WTC11 (cell line): ENCODE data around the gene PLD1. TPM values are rescaled to one million over a fixed set of nuclear protein-coding genes. Genes with fewer than 3 reads are reported as not detected.

Experiments used
- ATAC-seq: fragments of 200-7000 bp; cut with Tn5 transposase; 2 replicates; pipeline ENCODE4 v1.10.0; 2021; ENCODE audit warnings: mild to moderate bottlenecking, moderate library complexity
- CTCF ChIA-PET: fragments of 300-600 bp; sonication (Branson Sonifier 250); formaldehyde crosslinking; loops from one replicate; lab custom pipeline; 2021; ENCODE audit warnings: antibody characterized with exemption; lab: Charles Lee
- POLR2A ChIA-PET: fragments of 350-600 bp; sonication (Branson Sonifier 250); formaldehyde crosslinking; loops from one replicate; lab custom pipeline; 2021; ENCODE audit warnings: antibody characterized with exemption; lab: Charles Lee
- DNase-seq: peaks from one replicate; pipeline ENCODE4 v3.0.0; 2021; ENCODE audit warnings: low spot score
- H3K27ac Mint-ChIP-seq: 2 replicates; pipeline ENCODE4 v1.8.0; 2021; ENCODE audit warnings: mixed read lengths
- H3K27me3 Mint-ChIP-seq: 2 replicates; pipeline ENCODE4 v1.8.0; 2021; ENCODE audit warnings: low read depth, mild to moderate bottlenecking, moderate library complexity, mixed read lengths
- H3K36me3 Mint-ChIP-seq: 2 replicates; pipeline ENCODE4 v1.8.0; 2021; ENCODE audit warnings: mixed read lengths
- H3K4me1 Mint-ChIP-seq: 2 replicates; pipeline ENCODE4 v1.8.0; 2022; ENCODE audit warnings: mixed read lengths
- H3K4me3 Mint-ChIP-seq: 2 replicates; pipeline ENCODE4 v1.8.0; 2021; ENCODE audit warnings: mild to moderate bottlenecking, moderate library complexity, mixed read lengths
- H3K9me3 Mint-ChIP-seq: 2 replicates; pipeline ENCODE4 v1.8.0; 2021; ENCODE audit warnings: mixed read lengths
- ESRRA ChIP-seq: sonication (generic); formaldehyde crosslinking; IDR thresholded peaks from 2 replicates; pipeline ENCODE4 v1.8.1; 2022; ENCODE audit warnings: mild to moderate bottlenecking, missing genetic modification reagents, borderline replicate concordance
- FOXJ3 ChIP-seq: sonication (generic); formaldehyde crosslinking; IDR thresholded peaks from 2 replicates; pipeline ENCODE4 v1.9.0; 2021; ENCODE audit warnings: missing genetic modification reagents, mild to moderate bottlenecking, borderline replicate concordance
- FOXP1 ChIP-seq: sonication (generic); formaldehyde crosslinking; IDR thresholded peaks from 2 replicates; pipeline ENCODE4 v1.8.0; 2022; ENCODE audit warnings: missing genetic modification reagents, mild to moderate bottlenecking, moderate library complexity, borderline replicate concordance
- GTF2I ChIP-seq: fragments of 250-450 bp; sonication (Bioruptor Pico); conservative IDR thresholded peaks from 2 replicates; pipeline ENCODE4 v1.4.0; 2021; ENCODE audit warnings: mild to moderate bottlenecking
- JAZF1 ChIP-seq: fragments of 250-450 bp; sonication (Bioruptor Pico); IDR thresholded peaks from 2 replicates; pipeline ENCODE4 v1.9.0; 2021; ENCODE audit warnings: moderate library complexity, mild to moderate bottlenecking, inconsistent platforms
- JUN ChIP-seq: sonication (generic); formaldehyde crosslinking; IDR thresholded peaks from 2 replicates; pipeline ENCODE4 v1.8.0; 2023; ENCODE audit warnings: mild to moderate bottlenecking, missing genetic modification reagents
- NR3C1 ChIP-seq: sonication (generic); formaldehyde crosslinking; conservative IDR thresholded peaks from 2 replicates; pipeline ENCODE4 v1.8.1; 2023; ENCODE audit warnings: low read depth, mild to moderate bottlenecking, missing genetic modification reagents
- SMAD4 ChIP-seq: sonication (generic); formaldehyde crosslinking; IDR thresholded peaks from 2 replicates; pipeline ENCODE4 v1.8.0; 2022; ENCODE audit warnings: mild to moderate bottlenecking, missing genetic modification reagents
- ZBTB21 ChIP-seq: sonication (generic); formaldehyde crosslinking; IDR thresholded peaks from 2 replicates; pipeline ENCODE4 v1.8.1; 2023; ENCODE audit warnings: mild to moderate bottlenecking, missing genetic modification reagents, borderline replicate concordance
- ZNF121 ChIP-seq: sonication (generic); formaldehyde crosslinking; IDR thresholded peaks from 2 replicates; pipeline ENCODE4 v1.8.0; 2023; ENCODE audit warnings: missing genetic modification reagents
- total RNA-seq: library from RNA; stranded (reverse); gene quantifications from 3 replicates; pipeline ENCODE4 v1.2.3, GENCODE V29; 2021
- TF ChIP-seq, protein P1 (sequence below): sonication (generic); formaldehyde crosslinking; IDR thresholded peaks from 2 replicates; pipeline ENCODE4 v1.8.1; 2022; ENCODE audit warnings: mild to moderate bottlenecking, moderate library complexity, missing genetic modification reagents
- TF ChIP-seq, protein P2 (sequence below): fragments of 250-450 bp; sonication (Bioruptor Pico); IDR thresholded peaks from 2 replicates; pipeline ENCODE4 v1.9.0; 2021; ENCODE audit warnings: mild to moderate bottlenecking, borderline replicate concordance
- TF ChIP-seq, protein P3 (sequence below): fragments of 250-450 bp; sonication (Bioruptor Pico); IDR thresholded peaks from 2 replicates; pipeline ENCODE4 v1.9.0; 2021; ENCODE audit warnings: mild to moderate bottlenecking
- TF ChIP-seq, protein P4 (sequence below): sonication (generic); formaldehyde crosslinking; IDR thresholded peaks from 2 replicates; pipeline ENCODE4 v1.8.1; 2022; ENCODE audit warnings: mild to moderate bottlenecking, missing genetic modification reagents, moderate library complexity, borderline replicate concordance
- TF ChIP-seq, protein P5 (sequence below): sonication (generic); formaldehyde crosslinking; IDR thresholded peaks from 2 replicates; pipeline ENCODE4 v1.8.1; 2022; ENCODE audit warnings: low read depth, missing genetic modification reagents, borderline replicate concordance
- TF ChIP-seq, protein P6 (sequence below): sonication (generic); formaldehyde crosslinking; IDR thresholded peaks from 2 replicates; pipeline ENCODE4 v1.8.1; 2023; ENCODE audit warnings: mild to moderate bottlenecking, moderate library complexity, missing genetic modification reagents
- TF ChIP-seq, protein P7 (sequence below): sonication (generic); formaldehyde crosslinking; IDR thresholded peaks from 2 replicates; pipeline ENCODE4 v1.8.1; 2023; ENCODE audit warnings: mild to moderate bottlenecking, missing genetic modification reagents, moderate library complexity
- TF ChIP-seq, protein P8 (sequence below): fragments of 250-450 bp; sonication (Bioruptor Pico); IDR thresholded peaks from 2 replicates; pipeline ENCODE4 v1.9.0; 2021; ENCODE audit warnings: moderate library complexity, mild to moderate bottlenecking, inconsistent platforms, borderline replicate concordance
- TF ChIP-seq, protein P9 (sequence below): fragments of 200-600 bp; IDR thresholded peaks from 2 replicates; pipeline ENCODE4 v1.8.0; 2022; ENCODE audit warnings: antibody characterized with exemption

The PLD1 gene
- total RNA-seq, 1 experiment from 2014 or later: 4.0 TPM

DNA sequence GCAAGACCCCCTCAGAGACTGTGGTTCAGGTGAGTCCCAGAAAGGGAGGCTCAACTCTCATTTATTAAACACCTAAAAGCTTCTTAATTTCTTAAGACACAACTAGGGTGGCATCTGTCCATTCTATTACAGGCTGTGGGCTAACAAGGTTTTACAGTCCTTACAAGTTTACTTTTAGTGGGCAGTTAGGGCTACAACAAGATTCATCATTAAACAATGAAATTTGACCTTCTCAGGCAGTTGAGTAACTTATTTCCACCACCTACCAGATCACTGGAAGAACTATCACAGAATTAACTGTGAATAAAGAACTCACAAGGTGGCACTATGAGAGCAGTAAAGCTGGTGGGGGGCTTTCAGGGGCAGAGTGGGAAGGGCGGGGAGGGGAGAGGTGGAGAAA, 132.6 kb downstream of the PLD1 start (continued):
- TF ChIP-seq, protein P1, sequence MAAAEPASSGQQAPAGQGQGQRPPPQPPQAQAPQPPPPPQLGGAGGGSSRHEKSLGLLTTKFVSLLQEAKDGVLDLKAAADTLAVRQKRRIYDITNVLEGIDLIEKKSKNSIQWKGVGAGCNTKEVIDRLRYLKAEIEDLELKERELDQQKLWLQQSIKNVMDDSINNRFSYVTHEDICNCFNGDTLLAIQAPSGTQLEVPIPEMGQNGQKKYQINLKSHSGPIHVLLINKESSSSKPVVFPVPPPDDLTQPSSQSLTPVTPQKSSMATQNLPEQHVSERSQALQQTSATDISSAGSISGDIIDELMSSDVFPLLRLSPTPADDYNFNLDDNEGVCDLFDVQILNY: no peak

DNA sequence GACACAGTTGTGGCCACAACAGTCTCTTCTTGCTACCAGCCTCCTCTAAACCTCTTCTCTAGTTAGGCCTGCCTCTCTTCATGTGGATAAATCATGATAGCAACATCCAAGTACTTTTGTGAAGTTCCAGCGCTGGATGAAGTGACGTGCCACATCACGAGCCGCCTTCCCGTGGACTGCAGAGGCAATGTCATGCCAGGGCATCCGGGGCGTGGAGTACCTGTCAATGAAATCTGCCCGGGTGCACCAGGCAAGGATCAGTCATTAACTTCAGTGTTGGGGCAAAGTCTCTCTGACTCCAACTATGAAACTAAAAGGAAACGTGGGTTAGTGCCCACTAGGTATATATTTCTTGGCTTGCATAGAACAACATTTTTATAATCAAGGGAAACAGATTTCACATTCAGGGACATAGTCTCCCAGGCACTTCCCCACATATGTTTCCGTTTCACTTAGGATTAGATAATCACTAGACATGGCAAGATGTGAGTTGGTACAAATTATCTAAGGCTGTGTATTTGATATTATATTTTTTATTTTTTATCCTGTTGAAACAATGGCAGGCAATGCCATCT, 133.6 kb downstream of the PLD1 start:
- DNase-seq (no peak), ATAC-seq (no peak)
- TF ChIP-seq ZBTB21 (CRISPR knock-in tag): no peak
- TF ChIP-seq JUN (CRISPR knock-in tag): no peak
- TF ChIP-seq, protein P2, sequence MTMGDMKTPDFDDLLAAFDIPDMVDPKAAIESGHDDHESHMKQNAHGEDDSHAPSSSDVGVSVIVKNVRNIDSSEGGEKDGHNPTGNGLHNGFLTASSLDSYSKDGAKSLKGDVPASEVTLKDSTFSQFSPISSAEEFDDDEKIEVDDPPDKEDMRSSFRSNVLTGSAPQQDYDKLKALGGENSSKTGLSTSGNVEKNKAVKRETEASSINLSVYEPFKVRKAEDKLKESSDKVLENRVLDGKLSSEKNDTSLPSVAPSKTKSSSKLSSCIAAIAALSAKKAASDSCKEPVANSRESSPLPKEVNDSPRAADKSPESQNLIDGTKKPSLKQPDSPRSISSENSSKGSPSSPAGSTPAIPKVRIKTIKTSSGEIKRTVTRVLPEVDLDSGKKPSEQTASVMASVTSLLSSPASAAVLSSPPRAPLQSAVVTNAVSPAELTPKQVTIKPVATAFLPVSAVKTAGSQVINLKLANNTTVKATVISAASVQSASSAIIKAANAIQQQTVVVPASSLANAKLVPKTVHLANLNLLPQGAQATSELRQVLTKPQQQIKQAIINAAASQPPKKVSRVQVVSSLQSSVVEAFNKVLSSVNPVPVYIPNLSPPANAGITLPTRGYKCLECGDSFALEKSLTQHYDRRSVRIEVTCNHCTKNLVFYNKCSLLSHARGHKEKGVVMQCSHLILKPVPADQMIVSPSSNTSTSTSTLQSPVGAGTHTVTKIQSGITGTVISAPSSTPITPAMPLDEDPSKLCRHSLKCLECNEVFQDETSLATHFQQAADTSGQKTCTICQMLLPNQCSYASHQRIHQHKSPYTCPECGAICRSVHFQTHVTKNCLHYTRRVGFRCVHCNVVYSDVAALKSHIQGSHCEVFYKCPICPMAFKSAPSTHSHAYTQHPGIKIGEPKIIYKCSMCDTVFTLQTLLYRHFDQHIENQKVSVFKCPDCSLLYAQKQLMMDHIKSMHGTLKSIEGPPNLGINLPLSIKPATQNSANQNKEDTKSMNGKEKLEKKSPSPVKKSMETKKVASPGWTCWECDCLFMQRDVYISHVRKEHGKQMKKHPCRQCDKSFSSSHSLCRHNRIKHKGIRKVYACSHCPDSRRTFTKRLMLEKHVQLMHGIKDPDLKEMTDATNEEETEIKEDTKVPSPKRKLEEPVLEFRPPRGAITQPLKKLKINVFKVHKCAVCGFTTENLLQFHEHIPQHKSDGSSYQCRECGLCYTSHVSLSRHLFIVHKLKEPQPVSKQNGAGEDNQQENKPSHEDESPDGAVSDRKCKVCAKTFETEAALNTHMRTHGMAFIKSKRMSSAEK: no peak
- no peak for TF ChIP-seq FOXJ3 (CRISPR knock-in tag)
- TF ChIP-seq, protein P3, sequence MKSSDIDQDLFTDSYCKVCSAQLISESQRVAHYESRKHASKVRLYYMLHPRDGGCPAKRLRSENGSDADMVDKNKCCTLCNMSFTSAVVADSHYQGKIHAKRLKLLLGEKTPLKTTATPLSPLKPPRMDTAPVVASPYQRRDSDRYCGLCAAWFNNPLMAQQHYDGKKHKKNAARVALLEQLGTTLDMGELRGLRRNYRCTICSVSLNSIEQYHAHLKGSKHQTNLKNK (CRISPR knock-in tag): no peak
- no peaks in the 10 kb centered on the region for H3K27me3 Mint-ChIP-seq
- H3K27ac Mint-ChIP-seq: no peak overlapping the region; the same call in 1 of the 2 replicates
- CTCF ChIA-PET: no interaction called here
- no peaks in the 10 kb centered on the region for H3K36me3 Mint-ChIP-seq
- POLR2A ChIA-PET: no interaction called here
- H3K4me3 Mint-ChIP-seq: no peak overlapping the region
- H3K9me3 Mint-ChIP-seq: no peaks in the 10 kb centered on the region
- H3K4me1 Mint-ChIP-seq: peaks cover 4% of the 10 kb centered on the region; the same call in 1 of the 2 replicates

DNA sequence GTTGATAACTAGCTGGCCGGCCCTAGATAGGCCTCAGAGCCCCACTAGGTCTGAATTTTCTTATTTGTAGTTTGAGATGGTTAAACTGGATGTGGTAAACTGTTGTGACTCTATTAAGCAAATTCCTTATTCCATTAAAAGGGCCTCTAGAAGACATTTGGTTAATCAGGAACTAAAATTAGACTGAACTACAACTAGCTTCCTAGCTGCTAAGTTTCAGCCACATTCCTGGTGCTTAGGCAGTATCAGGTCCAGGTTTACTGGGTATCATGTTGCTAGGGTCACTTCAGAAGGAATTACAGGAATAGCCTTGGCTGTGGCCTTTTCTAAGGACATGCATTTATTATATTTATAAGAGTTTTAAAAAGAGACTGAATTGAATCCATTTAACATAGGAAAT, 136.3 kb downstream of the PLD1 start:
- no peak for ATAC-seq
- ChIA-PET CTCF (interaction anchor here (1.6 kb wide), 1 partner anchor 60 kb away, joined by 3 read pairs; no protein-coding TSS in a partner anchor), POLR2A (no interaction called here)
- no peak for DNase-seq
- no peaks in the 10 kb centered on the region for H3K27me3 Mint-ChIP-seq
- H3K4me1 Mint-ChIP-seq: peaks cover 4% of the 10 kb centered on the region; the same call in 1 of the 2 replicates
- no peaks in the 10 kb centered on the region for H3K9me3 Mint-ChIP-seq
- H3K27ac Mint-ChIP-seq: no peak overlapping the region
- no peak overlapping the region for H3K4me3 Mint-ChIP-seq
- H3K36me3 Mint-ChIP-seq: no peaks in the 10 kb centered on the region
- no peak for TF ChIP-seq FOXP1 (CRISPR knock-in tag)
- TF ChIP-seq, protein P4, sequence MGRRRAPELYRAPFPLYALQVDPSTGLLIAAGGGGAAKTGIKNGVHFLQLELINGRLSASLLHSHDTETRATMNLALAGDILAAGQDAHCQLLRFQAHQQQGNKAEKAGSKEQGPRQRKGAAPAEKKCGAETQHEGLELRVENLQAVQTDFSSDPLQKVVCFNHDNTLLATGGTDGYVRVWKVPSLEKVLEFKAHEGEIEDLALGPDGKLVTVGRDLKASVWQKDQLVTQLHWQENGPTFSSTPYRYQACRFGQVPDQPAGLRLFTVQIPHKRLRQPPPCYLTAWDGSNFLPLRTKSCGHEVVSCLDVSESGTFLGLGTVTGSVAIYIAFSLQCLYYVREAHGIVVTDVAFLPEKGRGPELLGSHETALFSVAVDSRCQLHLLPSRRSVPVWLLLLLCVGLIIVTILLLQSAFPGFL (CRISPR knock-in tag): no peak
- TF ChIP-seq, protein P5, sequence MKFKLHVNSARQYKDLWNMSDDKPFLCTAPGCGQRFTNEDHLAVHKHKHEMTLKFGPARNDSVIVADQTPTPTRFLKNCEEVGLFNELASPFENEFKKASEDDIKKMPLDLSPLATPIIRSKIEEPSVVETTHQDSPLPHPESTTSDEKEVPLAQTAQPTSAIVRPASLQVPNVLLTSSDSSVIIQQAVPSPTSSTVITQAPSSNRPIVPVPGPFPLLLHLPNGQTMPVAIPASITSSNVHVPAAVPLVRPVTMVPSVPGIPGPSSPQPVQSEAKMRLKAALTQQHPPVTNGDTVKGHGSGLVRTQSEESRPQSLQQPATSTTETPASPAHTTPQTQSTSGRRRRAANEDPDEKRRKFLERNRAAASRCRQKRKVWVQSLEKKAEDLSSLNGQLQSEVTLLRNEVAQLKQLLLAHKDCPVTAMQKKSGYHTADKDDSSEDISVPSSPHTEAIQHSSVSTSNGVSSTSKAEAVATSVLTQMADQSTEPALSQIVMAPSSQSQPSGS (CRISPR knock-in tag): no peak
- TF ChIP-seq, protein P6, sequence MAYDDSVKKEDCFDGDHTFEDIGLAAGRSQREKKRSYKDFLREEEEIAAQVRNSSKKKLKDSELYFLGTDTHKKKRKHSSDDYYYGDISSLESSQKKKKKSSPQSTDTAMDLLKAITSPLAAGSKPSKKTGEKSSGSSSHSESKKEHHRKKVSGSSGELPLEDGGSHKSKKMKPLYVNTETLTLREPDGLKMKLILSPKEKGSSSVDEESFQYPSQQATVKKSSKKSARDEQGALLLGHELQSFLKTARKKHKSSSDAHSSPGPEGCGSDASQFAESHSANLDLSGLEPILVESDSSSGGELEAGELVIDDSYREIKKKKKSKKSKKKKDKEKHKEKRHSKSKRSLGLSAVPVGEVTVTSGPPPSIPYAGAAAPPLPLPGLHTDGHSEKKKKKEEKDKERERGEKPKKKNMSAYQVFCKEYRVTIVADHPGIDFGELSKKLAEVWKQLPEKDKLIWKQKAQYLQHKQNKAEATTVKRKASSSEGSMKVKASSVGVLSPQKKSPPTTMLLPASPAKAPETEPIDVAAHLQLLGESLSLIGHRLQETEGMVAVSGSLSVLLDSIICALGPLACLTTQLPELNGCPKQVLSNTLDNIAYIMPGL (CRISPR knock-in tag): no peak
- TF ChIP-seq ESRRA (CRISPR knock-in tag): no peak
- TF ChIP-seq, protein P7, sequence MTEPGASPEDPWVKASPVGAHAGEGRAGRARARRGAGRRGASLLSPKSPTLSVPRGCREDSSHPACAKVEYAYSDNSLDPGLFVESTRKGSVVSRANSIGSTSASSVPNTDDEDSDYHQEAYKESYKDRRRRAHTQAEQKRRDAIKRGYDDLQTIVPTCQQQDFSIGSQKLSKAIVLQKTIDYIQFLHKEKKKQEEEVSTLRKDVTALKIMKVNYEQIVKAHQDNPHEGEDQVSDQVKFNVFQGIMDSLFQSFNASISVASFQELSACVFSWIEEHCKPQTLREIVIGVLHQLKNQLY (CRISPR knock-in tag): no peak
- TF ChIP-seq NR3C1 (CRISPR knock-in tag): no peak
- TF ChIP-seq, protein P8, sequence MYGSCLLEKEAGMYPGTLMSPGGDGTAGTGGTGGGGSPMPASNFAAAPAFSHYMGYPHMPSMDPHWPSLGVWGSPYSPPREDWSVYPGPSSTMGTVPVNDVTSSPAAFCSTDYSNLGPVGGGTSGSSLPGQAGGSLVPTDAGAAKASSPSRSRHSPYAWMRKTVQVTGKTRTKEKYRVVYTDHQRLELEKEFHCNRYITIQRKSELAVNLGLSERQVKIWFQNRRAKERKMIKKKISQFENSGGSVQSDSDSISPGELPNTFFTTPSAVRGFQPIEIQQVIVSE: no peak
- TF ChIP-seq JAZF1 (CRISPR knock-in tag): no peak
- TF ChIP-seq, protein P9, sequence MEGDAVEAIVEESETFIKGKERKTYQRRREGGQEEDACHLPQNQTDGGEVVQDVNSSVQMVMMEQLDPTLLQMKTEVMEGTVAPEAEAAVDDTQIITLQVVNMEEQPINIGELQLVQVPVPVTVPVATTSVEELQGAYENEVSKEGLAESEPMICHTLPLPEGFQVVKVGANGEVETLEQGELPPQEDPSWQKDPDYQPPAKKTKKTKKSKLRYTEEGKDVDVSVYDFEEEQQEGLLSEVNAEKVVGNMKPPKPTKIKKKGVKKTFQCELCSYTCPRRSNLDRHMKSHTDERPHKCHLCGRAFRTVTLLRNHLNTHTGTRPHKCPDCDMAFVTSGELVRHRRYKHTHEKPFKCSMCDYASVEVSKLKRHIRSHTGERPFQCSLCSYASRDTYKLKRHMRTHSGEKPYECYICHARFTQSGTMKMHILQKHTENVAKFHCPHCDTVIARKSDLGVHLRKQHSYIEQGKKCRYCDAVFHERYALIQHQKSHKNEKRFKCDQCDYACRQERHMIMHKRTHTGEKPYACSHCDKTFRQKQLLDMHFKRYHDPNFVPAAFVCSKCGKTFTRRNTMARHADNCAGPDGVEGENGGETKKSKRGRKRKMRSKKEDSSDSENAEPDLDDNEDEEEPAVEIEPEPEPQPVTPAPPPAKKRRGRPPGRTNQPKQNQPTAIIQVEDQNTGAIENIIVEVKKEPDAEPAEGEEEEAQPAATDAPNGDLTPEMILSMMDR: no peak
- no peak for TF ChIP-seq SMAD4
- no peak for TF ChIP-seq GTF2I (CRISPR knock-in tag)
- TF ChIP-seq ZNF121: no peak
